Cardiac ventricle fibroblast (primary cell): ENCODE measurements around the gene EZH1. TPM values are rescaled to one million over a fixed set of nuclear protein-coding genes. Genes with fewer than 3 reads are reported as not detected.

Experiments used
- total RNA-seq: library from RNA; depleted of rRNA; stranded (reverse); fragments of >200 nt; gene quantifications from 2 replicates; pipeline ENCODE4 v1.2.3, GENCODE V29; 2015

EZH1 gene
- 13.1 and 14.2 TPM in 2 replicates for total RNA-seq

DNA sequence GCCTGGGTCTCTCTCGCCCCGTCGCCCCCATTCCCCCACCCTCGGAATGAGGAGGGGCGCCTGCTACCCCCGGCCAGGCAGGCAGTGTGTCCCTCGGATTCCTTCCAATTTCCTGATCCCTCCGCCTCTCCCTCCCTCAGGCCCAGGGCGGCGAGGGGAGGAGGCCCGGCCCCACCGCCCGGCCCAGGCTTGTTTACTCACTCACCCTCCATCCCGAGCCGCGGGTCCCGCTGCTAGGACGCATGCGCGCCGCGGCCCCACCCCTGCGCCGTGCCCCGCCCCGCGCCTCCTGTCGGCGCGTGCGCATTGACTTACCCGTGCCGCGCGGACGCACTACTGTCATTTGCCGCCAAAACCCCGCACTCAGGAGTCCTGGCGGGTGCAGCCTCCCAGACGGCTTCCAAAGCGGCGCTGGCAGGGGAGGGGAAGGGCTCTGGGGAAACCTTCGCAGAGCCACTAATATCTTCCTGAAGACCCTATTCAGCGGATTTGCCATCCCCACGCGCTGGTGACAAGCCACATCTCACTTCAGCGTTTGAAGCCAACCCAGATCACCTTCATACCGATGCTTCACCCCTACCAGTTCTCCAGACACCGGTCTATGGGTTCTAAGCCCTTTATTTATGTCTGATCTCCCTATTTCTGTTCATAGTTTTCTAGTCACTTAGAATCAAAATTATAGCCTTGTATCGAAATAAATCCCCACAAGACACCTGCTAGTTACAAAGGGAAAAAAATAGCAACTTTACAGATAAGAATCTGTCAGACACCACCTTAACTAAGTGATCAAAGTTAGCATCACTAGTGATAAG is at the start of gene EZH1:
Gene EZH1 (minus strand): TSS at position 235 of the 812 bp plus-strand sequence. CDS start 16,099 bp downstream, outside the sequence.

DNA sequence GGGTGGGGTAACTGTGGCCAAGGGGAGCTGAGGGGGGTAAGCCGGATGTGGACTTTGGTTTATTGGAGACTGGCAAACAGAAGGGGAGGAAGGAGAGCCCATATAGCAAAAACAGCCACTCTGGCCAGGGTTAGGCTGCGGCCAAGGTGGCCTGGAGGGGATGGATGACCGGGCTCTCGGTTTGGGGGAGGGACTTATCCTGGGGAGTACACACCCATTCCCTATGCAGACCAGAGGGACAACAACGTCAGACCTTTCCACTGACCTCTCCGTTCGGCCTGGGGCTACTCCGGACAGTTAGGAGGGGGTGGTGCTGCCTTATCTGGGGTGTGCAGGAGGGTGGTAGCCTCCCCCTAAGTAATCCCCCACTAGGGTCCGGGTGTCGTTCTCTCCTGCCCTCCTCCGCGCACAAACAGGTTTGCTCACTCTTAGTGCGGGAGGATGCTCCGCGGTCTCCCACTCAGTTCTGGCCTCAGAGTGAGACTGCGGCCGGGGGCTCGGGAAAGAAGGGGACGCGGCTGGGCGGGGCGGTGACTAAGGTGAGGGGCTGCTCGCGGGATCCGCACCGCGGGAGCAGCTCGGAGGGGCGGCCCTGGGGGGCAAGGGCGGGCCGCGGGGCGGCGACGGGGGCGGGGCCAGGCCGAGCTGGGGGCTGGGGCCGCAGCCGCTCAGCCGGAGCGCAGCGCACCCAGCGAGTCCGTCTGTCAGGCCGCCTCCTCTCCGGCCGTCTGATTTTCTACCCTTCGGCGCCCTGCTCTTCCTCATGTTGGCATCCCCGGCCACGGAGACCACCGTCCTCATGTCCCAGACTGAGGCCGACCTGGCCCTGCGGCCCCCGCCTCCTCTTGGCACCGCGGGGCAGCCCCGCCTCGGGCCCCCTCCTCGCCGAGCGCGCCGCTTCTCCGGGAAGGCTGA is 35.4 kb upstream of the EZH1 start, which contains the start of gene WNK4:
Gene WNK4 (plus strand): TSS at position 675 of the 915 bp plus-strand sequence. CDS start 89 bp downstream, at position 764.

DNA sequence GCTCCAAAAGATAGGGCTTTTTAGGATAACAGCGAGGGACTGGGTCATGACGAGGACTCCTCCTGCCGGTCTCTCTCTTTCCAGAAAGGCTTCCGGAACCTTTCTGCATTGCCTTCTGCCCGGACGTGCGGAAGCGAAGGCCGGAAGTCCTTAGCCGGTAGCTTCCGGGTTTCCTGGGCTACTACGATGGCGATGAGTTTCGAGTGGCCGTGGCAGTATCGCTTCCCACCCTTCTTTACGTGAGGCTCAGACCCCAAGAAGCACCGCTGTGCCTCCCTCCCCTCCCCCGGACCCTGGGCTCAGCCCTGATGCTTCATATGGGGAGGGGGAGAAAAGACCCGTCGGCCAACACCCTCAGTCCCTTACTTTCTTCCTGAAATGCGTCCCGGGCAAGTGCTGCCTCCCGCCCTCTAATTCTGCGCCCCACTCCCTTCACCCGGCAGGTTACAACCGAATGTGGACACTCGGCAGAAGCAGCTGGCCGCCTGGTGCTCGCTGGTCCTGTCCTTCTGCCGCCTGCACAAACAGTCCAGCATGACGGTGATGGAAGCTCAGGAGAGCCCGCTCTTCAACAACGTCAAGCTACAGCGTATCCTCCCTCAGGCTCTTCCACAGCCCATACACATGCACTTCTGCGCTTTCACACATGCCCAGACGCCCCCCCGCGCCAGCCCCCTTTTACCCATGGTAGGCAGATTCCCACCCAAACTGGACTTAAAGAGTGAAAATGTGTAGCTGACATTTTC is 28.6 kb upstream of the EZH1 start, which contains the start of gene VPS25:
Gene VPS25 (plus strand): TSS at position 160 of the 746 bp plus-strand sequence. CDS start 27 bp downstream, at position 187.

DNA sequence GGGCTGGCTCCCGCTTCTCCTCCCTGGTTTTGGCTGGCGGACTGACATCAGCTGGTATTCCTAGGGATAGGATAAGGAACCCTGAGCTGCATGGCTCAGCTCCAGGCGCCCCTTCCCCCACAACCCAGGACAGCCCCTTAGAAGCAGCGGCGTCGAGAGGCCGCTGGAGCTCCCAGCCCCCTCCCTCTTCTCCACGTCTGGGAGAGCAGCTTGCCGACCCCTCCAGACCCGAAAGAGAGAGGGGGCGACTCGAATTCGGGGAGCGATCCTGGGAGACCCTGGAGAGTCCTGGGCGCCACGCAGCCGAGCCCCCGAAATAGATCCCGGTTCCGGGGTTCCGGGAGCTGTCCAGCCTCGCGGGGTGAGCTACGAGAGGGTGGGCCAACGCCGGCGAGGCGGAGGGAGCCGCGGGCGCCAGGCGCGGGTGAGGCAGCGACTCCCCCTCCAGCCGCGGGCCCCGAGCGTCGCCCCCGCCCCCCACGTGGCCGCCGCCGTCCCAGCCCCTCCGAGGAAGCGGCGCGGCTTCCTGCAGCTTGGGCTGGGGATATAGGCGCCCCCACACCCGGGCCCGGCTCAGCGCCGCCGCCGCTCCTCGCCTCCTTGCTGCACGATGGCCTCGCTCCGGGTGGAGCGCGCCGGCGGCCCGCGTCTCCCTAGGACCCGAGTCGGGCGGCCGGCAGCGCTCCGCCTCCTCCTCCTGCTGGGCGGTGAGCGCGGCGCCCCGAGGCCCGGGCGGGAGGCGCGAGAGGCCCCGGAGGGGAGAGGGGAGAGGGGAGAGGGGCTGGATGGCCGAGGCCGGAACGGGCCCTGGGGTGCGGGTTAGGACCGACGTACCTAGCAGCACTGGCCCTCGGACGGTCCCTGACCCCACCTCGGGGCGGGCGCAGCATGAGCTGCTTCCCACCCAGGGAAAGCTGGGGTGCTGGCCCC is 16.1 kb upstream of the EZH1 start, which contains the start of gene RAMP2:
Gene RAMP2 (plus strand): TSS at position 576 of the 930 bp plus-strand sequence. CDS start 35 bp downstream, at position 611.

DNA sequence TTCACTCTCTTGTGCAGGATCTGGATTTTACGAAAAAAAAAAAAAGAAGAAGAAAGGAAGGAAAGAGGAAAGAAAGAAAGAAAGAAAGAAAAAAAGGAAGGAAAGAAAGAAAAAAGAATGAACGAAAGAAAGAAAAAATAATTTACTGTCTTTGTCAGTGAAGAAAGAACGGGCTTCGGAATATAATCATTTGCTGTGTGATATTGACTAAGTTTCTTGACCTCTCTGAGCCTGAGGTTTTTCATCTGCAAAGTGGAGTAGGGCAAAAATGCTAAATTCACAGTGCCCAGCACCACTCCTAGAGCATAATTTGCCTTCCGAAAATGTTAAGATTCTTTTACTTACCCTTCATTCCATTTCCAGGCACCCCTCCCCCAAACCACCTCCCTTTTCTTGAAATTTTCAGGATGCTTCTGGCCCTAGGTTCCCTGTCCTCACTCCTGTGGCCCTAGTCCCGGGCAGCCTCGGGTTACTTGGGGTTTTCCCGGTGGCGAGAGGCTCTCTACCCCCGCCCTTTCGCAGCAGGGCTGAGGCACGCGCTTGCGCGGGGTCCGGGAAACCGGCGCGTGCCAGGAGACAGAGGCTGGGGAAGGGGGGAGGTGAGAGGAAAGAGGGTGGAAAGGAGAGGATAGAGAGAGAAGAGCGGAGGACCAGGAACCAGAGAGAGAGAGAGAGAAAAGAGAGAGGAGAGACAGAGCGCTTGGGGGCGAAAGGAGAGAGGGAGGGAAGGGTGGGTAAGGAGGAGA is 62.7 kb downstream of the EZH1 start, which contains the start of gene CNTNAP1:
Gene CNTNAP1 (plus strand): TSS at position 556 of the 746 bp plus-strand sequence. CDS start 299 bp downstream, outside the sequence.

DNA sequence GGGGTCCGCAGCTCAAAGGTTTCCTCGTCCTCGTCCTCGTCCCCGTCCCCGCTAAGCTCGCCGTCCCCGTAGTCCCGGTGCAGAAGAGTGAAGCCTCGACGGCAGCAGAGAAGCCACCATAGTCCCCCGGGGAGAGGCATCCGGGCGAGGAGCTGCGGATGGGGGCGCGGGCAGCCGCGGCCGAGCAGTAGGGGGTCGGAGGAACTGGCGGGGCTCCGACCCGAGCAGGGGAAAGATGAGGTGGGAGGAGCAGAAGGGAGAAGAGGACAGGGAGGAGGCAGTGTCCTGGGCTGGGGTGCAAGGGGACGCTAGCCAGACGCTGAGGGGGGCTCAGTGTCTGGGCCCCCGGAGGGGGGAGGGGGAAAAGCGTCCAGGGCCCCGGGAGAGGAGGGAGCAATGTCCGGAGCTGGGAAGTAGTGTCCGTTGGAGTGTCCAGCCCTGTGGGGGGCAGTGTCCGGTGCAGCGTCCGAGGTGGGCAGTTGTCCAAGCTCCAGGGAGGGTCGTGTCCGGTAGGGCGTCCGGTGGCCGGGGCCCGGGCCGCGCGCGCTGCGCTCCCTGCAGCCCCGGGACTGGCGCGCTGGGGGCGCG is 68.3 kb downstream of the EZH1 start, which contains the start of gene PLEKHH3:
Gene PLEKHH3 (minus strand): TSS at position 571 of the 588 bp plus-strand sequence. CDS start 431 bp downstream, at position 140.

DNA sequence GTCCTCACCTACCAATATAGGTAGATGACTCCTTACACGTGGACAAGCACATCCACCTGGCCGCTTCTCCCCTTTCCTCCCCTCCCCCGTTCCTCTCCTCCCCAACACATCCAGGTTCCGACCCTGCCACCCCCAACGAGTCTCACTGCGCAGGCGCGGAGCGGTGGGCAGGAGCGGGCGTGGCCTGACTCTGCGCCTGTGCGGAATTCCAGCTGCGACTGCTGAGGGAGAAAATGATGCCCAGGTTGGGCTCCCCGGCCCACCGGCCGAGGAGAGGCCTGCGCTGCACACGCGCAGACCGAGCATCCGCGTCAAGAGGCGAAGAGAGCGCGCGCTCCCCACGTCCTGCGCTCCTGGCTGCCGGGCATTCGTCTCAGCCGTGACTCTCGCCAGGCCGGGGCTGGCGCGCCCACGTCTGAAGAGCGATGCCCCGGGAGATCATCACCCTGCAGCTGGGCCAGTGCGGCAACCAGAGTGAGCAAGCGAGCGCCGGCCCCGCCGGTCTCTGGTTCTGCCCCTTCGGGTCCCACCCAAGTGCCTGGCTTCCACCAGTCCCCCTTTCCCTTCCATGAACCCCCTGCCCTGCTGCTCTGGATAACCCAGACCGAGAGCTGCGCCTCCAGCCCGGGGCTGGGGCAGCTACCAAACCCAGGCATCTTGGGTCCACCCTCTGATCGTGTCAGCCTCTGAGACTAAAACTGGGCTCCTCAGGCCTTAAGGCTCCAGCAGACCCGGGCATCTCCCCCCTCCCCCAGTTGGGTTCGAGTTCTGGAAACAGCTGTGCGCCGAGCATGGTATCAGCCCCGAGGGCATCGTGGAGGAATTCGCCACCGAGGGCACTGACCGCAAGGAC is 85.5 kb downstream of the EZH1 start, which contains the start of gene TUBG2:
Gene TUBG2 (plus strand): TSS at position 206 of the 853 bp plus-strand sequence. CDS start 220 bp downstream, at position 426.

Other genes starting within 250 kb of the EZH1 start
- gene NAGLU, start 208.8 kb downstream of the EZH1 start, total RNA-seq = 53.7 and 64.0 TPM in 2 replicates
- 0.10 and 1.6 TPM in 2 replicates for gene HSD17B1, start 192.1 kb downstream of the EZH1 start, total RNA-seq
- gene COASY, start 182.9 kb downstream of the EZH1 start, total RNA-seq = 23.0 and 25.2 TPM in 2 replicates
- 23.6 and 29.6 TPM in 2 replicates for gene MLX, start 177.9 kb downstream of the EZH1 start, total RNA-seq
- 0.64 and 0.81 TPM in 2 replicates for gene PSMC3IP, start 167.3 kb downstream of the EZH1 start, total RNA-seq
- 42.9 and 44.5 TPM in 2 replicates for gene RETREG3, start 135.7 kb downstream of the EZH1 start, total RNA-seq
- gene TUBG1, start 135.4 kb downstream of the EZH1 start, total RNA-seq = 21.8 and 25.5 TPM in 2 replicates
- 7.3 and 9.0 TPM in 2 replicates for gene TUBG2, start 85.8 kb downstream of the EZH1 start, total RNA-seq
- gene PLEKHH3, start 68.0 kb downstream of the EZH1 start, total RNA-seq = 14.2 and 16.8 TPM in 2 replicates
- gene CCR10, start 63.2 kb downstream of the EZH1 start, total RNA-seq = 1.5 and 2.2 TPM in 2 replicates
- 15.3 and 15.6 TPM in 2 replicates for gene CNTNAP1, start 62.5 kb downstream of the EZH1 start, total RNA-seq
- 0.24 and 1.8 TPM in 2 replicates for gene RAMP2, start 16.2 kb upstream of the EZH1 start, total RNA-seq
- 50.6 and 60.9 TPM in 2 replicates for gene VPS25, start 28.4 kb upstream of the EZH1 start, total RNA-seq
- 1.4 and 1.5 TPM in 2 replicates for gene WNK4, start 35.6 kb upstream of the EZH1 start, total RNA-seq
- gene COA3, start 53.7 kb upstream of the EZH1 start, total RNA-seq = 46.9 and 82.1 TPM in 2 replicates
- gene CNTD1, start 53.8 kb upstream of the EZH1 start, total RNA-seq = not detected in 2 replicates
- 57.2 and 68.1 TPM in 2 replicates for gene BECN1, start 79.2 kb upstream of the EZH1 start, total RNA-seq
- gene PSME3, start 88.4 kb upstream of the EZH1 start, total RNA-seq = 61.2 and 74.0 TPM in 2 replicates
- 0.34 and 1.4 TPM in 2 replicates for gene AOC2, start 99.5 kb upstream of the EZH1 start, total RNA-seq
- gene AOC3, start 106.2 kb upstream of the EZH1 start, total RNA-seq = 3.3 and 6.3 TPM in 2 replicates
- not detected in 2 replicates for gene G6PC1, start 155.8 kb upstream of the EZH1 start, total RNA-seq
- 23.8 and 28.5 TPM in 2 replicates for gene AARSD1, start 219.4 kb upstream of the EZH1 start, total RNA-seq
- gene PTGES3L, start 235.0 kb upstream of the EZH1 start, total RNA-seq = not detected in 2 replicates
- gene RUNDC1, start 235.5 kb upstream of the EZH1 start, total RNA-seq = 7.2 and 9.4 TPM in 2 replicates